HEK293 (cell line): ENCODE results near the gene ITPRIPL1.
A peak's percentile ranks its signal among the peaks of the same experiment; 100 is the strongest.

ENCODE experiments used
- CTCF ChIA-PET: fragments of 350-600 bp; formaldehyde crosslinking; extraction: SDS; loops from one replicate; lab custom pipeline; 2021; ENCODE audit warnings: antibody characterized with exemption; lab: Yijun Ruan, JAX
- POLR2A ChIA-PET: fragments of 300-600 bp; formaldehyde crosslinking; extraction: SDS; loops from one replicate; lab custom pipeline; 2020; ENCODE audit warnings: antibody characterized with exemption, inconsistent platforms; lab: Yijun Ruan, JAX
- H3K27ac ChIP-seq: fragments of 200-500 bp; sonication (Bioruptor generic); 2 replicates; pipeline ENCODE4 v1.5.1; 2014; ENCODE audit warnings: low read depth, low read length, control low read depth, inconsistent platforms; ENCODE audit errors: extremely low read depth
- H3K36me3 ChIP-seq, 2 experiments: fragments of 200-500 bp in 1 of 2; sonication (Bioruptor generic) in 1 of 2; 1 replicate in 1 of 2; 2 replicates in 1 of 2; pipeline ENCODE4 v1.5.1; 2014 to 2017; ENCODE audit warnings: inconsistent platforms in 2 of 2, low read length in 2 of 2; ENCODE audit not compliant: control insufficient read depth in 2 of 2, insufficient read depth in 1 of 2
- H3K4me1 ChIP-seq: fragments of 200-500 bp; sonication (Bioruptor generic); 2 replicates; pipeline ENCODE4 v1.5.1; 2014; ENCODE audit warnings: mild to moderate bottlenecking, low read length, inconsistent platforms; ENCODE audit not compliant: control insufficient read depth, insufficient read depth
- H3K4me3 ChIP-seq: 2 replicates; pipeline ENCODE4 v1.5.1; 2011; ENCODE audit warnings: low read depth, mild to moderate bottlenecking, control low read depth, low read length, moderate library complexity
- H3K9me3 ChIP-seq: fragments of 200-500 bp; sonication (Bioruptor generic); 2 replicates; pipeline ENCODE4 v1.5.1; 2014; ENCODE audit warnings: low read depth, low read length, inconsistent platforms; ENCODE audit not compliant: control insufficient read depth, insufficient read depth
- CTCF ChIP-seq: fragments of 450-650 bp; formaldehyde crosslinking; IDR thresholded peaks from 2 replicates; pipeline ENCODE4 v1.5.1; 2016; ENCODE audit warnings: missing biosample characterization, missing genetic modification characterization
- GLIS1 ChIP-seq: fragments of 450-650 bp; formaldehyde crosslinking; IDR thresholded peaks from 2 replicates; pipeline ENCODE4 v1.5.1; 2016; ENCODE audit warnings: missing biosample characterization, missing genetic modification characterization
- KLF8 ChIP-seq: fragments of 450-650 bp; formaldehyde crosslinking; IDR thresholded peaks from 2 replicates; pipeline ENCODE4 v1.5.1; 2016; ENCODE audit warnings: missing biosample characterization, missing genetic modification characterization
- PATZ1 ChIP-seq: fragments of 450-650 bp; formaldehyde crosslinking; IDR thresholded peaks from 2 replicates; pipeline ENCODE4 v1.5.1; 2016; ENCODE audit warnings: missing biosample characterization, missing genetic modification characterization
- PRDM6 ChIP-seq: fragments of 450-650 bp; formaldehyde crosslinking; IDR thresholded peaks from 2 replicates; pipeline ENCODE4 v1.5.1; 2017; ENCODE audit warnings: missing biosample characterization, missing genetic modification characterization
- SP3 ChIP-seq: fragments of 450-650 bp; formaldehyde crosslinking; IDR thresholded peaks from 2 replicates; pipeline ENCODE4 v1.5.1; 2016; ENCODE audit warnings: missing biosample characterization, missing genetic modification characterization
- ZBTB8A ChIP-seq: fragments of 450-650 bp; formaldehyde crosslinking; IDR thresholded peaks from 2 replicates; pipeline ENCODE4 v1.5.1; 2016; ENCODE audit warnings: missing biosample characterization, missing genetic modification characterization
- ZNF174 ChIP-seq: fragments of 450-650 bp; formaldehyde crosslinking; IDR thresholded peaks from 2 replicates; pipeline ENCODE4 v1.5.0; 2017; ENCODE audit warnings: missing biosample characterization, mild to moderate bottlenecking, missing genetic modification characterization
- ZNF324 ChIP-seq: fragments of 450-650 bp; formaldehyde crosslinking; IDR thresholded peaks from 2 replicates; pipeline ENCODE4 v1.5.1; 2016; ENCODE audit warnings: missing biosample characterization, missing genetic modification characterization
- ZNF366 ChIP-seq: fragments of 450-650 bp; formaldehyde crosslinking; conservative IDR thresholded peaks from 2 replicates; pipeline ENCODE4 v1.5.1; 2016; ENCODE audit warnings: missing biosample characterization, missing genetic modification characterization
- ZNF416 ChIP-seq: fragments of 450-650 bp; formaldehyde crosslinking; IDR thresholded peaks from 2 replicates; pipeline ENCODE4 v1.5.1; 2016; ENCODE audit warnings: missing biosample characterization, missing genetic modification characterization
- ZNF449 ChIP-seq: fragments of 450-650 bp; formaldehyde crosslinking; IDR thresholded peaks from 2 replicates; pipeline ENCODE4 v1.5.1; 2017; ENCODE audit warnings: missing biosample characterization, mild to moderate bottlenecking, missing genetic modification characterization, moderate library complexity
- ZNF560 ChIP-seq: fragments of 450-650 bp; formaldehyde crosslinking; IDR thresholded peaks from 2 replicates; pipeline ENCODE4 v1.5.1; 2017; ENCODE audit warnings: missing biosample characterization, missing genetic modification characterization, borderline replicate concordance
- ZNF707 ChIP-seq: fragments of 450-650 bp; formaldehyde crosslinking; IDR thresholded peaks from 2 replicates; pipeline ENCODE4 v1.5.1; 2016; ENCODE audit warnings: missing biosample characterization, missing genetic modification characterization
- ZNF747 ChIP-seq: fragments of 450-650 bp; formaldehyde crosslinking; IDR thresholded peaks from 2 replicates; pipeline ENCODE4 v1.5.1; 2016; ENCODE audit warnings: missing biosample characterization, missing genetic modification characterization
- ZNF785 ChIP-seq: fragments of 450-650 bp; formaldehyde crosslinking; IDR thresholded peaks from 2 replicates; pipeline ENCODE4 v1.5.1; 2016; ENCODE audit warnings: missing biosample characterization, missing genetic modification characterization
- ZNF792 ChIP-seq: fragments of 450-650 bp; formaldehyde crosslinking; IDR thresholded peaks from 2 replicates; pipeline ENCODE4 v1.5.1; 2016; ENCODE audit warnings: missing biosample characterization, missing genetic modification characterization

ITPRIPL1 gene

GRCh38 chr2:96336104-96336775 lies 11.1 kb downstream of the ITPRIPL1 start (continued):
- no peak for TF ChIP-seq ZNF449 (tag by site-specific recombination)
- TF ChIP-seq ZNF560 (tag by site-specific recombination) = no peak
- peak; percentile 42; the same call in 1 of the 2 replicates for TF ChIP-seq ZNF366 (tag by site-specific recombination)
- TF ChIP-seq ZNF747 (tag by site-specific recombination) = no peak
- TF ChIP-seq ZNF707 (tag by site-specific recombination) = no peak
- no peak; the same call in 1 of the 2 replicates for TF ChIP-seq PATZ1 (tag by site-specific recombination)
- no peak for TF ChIP-seq CTCF
- no peak for TF ChIP-seq ZNF174
- TF ChIP-seq ZNF324 (tag by site-specific recombination) = 0 out of 2 replicates have a peak, but pooled peaks have one; percentile 6
- peak; percentile 41; the same call in 1 of the 2 replicates for TF ChIP-seq KLF8 (tag by site-specific recombination)
- no peak for TF ChIP-seq ZNF792 (tag by site-specific recombination)
- TF ChIP-seq PRDM6 = no peak
- no peak for TF ChIP-seq ZBTB8A
- TF ChIP-seq GLIS1 (tag by site-specific recombination) = no peak
- TF ChIP-seq ZNF416 (tag by site-specific recombination) = no peak
- TF ChIP-seq, all 188 proteins: peak for 12

- no peaks in the 10 kb centered on the region for H3K9me3 ChIP-seq
- CTCF ChIA-PET = interaction anchor here (0.7 to 2.5 kb wide), 4 partner anchors 16 to 527 kb away, joined by 3 to 8 read pairs (median 3); partner anchors contain the start of gene CNNM3
- H3K36me3 ChIP-seq = peaks cover 7 to 10% of the 10 kb centered on the region in 2 experiments; a peak in 2 of 3 replicates
- no peak overlapping the region for H3K4me3 ChIP-seq
- POLR2A ChIA-PET = interaction anchor here (0.8 to 3.2 kb wide), 3 partner anchors 15 to 32 kb away, joined by 3 to 43 read pairs (median 16); partner anchors contain the start of gene SNRNP200
- H3K4me1 ChIP-seq = peaks cover 11% of the 10 kb centered on the region
- TF ChIP-seq SP3 (tag by site-specific recombination) (peak; percentile 9; the same call in 1 of the 2 replicates), ZNF785 (no peak)
- no peak overlapping the region for H3K27ac ChIP-seq
Observed at GRCh38 chr2:96336873-96337272, 11.8 kb downstream of the ITPRIPL1 start.
